T-helper 1 cell (primary cell): Measurements from ENCODE around the gene SLC6A17.

Experiments
- DNase-seq, 5 donors: peaks; one replicate each; pipeline ENCODE4 v3.0.0-alpha.2; 2012 to 2020

SLC6A17 gene

GRCh38 chr1:110135666-110136065, 14.6 kb upstream of the SLC6A17 start:
- no peak for DNase-seq

- peak in 1 of 5 donors; percentile 15 for DNase-seq
These were observed 13.4 kb upstream of the SLC6A17 start for GRCh38 chr1:110136911-110137310.

- DNase-seq: no peak
These were observed 11.3 kb upstream of the SLC6A17 start for GRCh38 chr1:110138956-110139355.

- DNase-seq: no peak
These were observed 5.9 kb upstream of the SLC6A17 start for GRCh38 chr1:110144366-110144765.

- no peak for DNase-seq
These were observed 1.3 kb upstream of the SLC6A17 start for GRCh38 chr1:110148961-110149360.

GRCh38 chr1:110151175-110151669, 928 bp downstream of the SLC6A17 start:
- DNase-seq: no peak

- DNase-seq: no peak
These were observed 2.0 kb downstream of the SLC6A17 start for GRCh38 chr1:110152133-110152785.

GRCh38 chr1:110153407-110153950, 3.2 kb downstream of the SLC6A17 start:
- DNase-seq: no peak

GRCh38 chr1:110155878-110156522, 5.7 kb downstream of the SLC6A17 start:
- peak in 3 of 5 donors; percentile 18 to 37 (median 21) for DNase-seq

- DNase-seq: no peak
These were observed 8.0 kb downstream of the SLC6A17 start for GRCh38 chr1:110158261-110158660.

GRCh38 chr1:110159168-110159567, 8.9 kb downstream of the SLC6A17 start:
- DNase-seq: no peak

- DNase-seq: no peak
These were observed 10.3 kb downstream of the SLC6A17 start for GRCh38 chr1:110160538-110161100.

- DNase-seq: no peak
These were observed 10.9 kb downstream of the SLC6A17 start for GRCh38 chr1:110161165-110161564.

GRCh38 chr1:110161849-110162248, 11.6 kb downstream of the SLC6A17 start:
- no peak for DNase-seq

- DNase-seq: no peak
These were observed 13.3 kb downstream of the SLC6A17 start for GRCh38 chr1:110163591-110163990.

- no peak for DNase-seq
These were observed 14.5 kb downstream of the SLC6A17 start for GRCh38 chr1:110164725-110165350.

GRCh38 chr1:110165761-110166231, 15.5 kb downstream of the SLC6A17 start:
- DNase-seq: no peak

- no peak for DNase-seq
These were observed 16.6 kb downstream of the SLC6A17 start for GRCh38 chr1:110166861-110167260.

- no peak for DNase-seq
These were observed 20.8 kb downstream of the SLC6A17 start for GRCh38 chr1:110170766-110171733.

GRCh38 chr1:110172001-110172400, 21.7 kb downstream of the SLC6A17 start:
- DNase-seq: no peak

GRCh38 chr1:110173466-110174105, 23.3 kb downstream of the SLC6A17 start:
- DNase-seq: no peak
